GM18520 (cell line): ENCODE data around the gene MLYCD.

Experiments
- ATAC-seq: cut with Tn5 transposase; IDR thresholded peaks from one replicate; pipeline ENCODE4 v1.9.1; 2021; ENCODE audit not compliant: unreplicated experiment

Gene MLYCD

DNA sequence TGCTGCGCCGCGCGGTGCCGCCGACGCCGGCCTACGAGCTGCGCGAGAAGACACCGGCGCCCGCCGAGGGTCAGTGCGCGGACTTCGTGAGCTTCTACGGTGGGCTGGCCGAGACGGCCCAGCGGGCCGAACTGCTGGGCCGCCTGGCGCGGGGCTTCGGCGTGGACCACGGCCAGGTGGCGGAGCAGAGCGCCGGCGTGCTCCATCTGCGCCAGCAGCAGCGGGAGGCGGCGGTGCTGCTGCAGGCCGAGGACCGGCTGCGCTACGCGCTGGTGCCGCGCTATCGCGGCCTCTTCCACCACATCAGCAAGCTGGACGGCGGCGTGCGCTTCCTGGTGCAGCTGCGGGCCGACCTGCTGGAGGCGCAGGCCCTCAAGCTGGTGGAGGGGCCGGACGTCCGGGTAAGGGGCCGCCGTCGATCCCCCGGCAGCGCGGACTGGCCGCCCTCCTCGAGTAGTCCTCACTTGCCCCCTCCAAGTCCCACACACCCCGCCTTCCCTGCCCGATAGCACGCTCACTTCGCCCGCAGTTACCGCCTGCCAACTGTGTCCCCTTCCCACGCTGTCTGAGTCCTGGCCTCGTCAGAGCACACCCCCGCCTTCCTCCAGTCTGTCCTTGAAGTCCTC is 470 bp downstream of the MLYCD start:
- peak; percentile 33 for ATAC-seq

- ATAC-seq, result no peak
These were observed 1.1 kb downstream of the MLYCD start for GRCh38 chr16:83899978-83900377.

DNA sequence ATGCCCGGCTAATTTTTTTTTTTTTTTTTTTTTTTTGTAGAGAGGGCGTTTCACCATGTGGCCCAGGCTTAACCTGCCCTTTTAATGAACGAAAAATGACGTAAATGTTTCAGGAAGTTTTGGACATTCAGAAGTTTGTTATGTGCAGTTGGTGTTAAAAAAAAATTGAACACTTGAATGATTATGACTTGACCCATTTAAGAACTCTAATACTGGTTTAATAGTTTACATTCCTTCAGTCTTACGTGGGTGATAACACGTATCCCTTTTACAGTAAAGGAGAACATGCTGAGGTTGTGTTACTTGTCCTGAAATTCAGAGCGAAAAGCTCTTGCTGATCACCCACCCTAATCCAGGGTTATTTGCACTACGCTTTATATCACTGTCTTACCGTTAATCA is 1.7 kb downstream of the MLYCD start:
- ATAC-seq, result no peak

- ATAC-seq, result no peak
These were observed 2.2 kb downstream of the MLYCD start for GRCh38 chr16:83901101-83901500.

- no peak for ATAC-seq
These were observed 4.8 kb downstream of the MLYCD start for GRCh38 chr16:83903751-83904150.

GRCh38 chr16:83906683-83907082 is 7.8 kb downstream of the MLYCD start:
- ATAC-seq, result no peak

- ATAC-seq, result no peak
These were observed 8.2 kb downstream of the MLYCD start for GRCh38 chr16:83907111-83907510.

DNA sequence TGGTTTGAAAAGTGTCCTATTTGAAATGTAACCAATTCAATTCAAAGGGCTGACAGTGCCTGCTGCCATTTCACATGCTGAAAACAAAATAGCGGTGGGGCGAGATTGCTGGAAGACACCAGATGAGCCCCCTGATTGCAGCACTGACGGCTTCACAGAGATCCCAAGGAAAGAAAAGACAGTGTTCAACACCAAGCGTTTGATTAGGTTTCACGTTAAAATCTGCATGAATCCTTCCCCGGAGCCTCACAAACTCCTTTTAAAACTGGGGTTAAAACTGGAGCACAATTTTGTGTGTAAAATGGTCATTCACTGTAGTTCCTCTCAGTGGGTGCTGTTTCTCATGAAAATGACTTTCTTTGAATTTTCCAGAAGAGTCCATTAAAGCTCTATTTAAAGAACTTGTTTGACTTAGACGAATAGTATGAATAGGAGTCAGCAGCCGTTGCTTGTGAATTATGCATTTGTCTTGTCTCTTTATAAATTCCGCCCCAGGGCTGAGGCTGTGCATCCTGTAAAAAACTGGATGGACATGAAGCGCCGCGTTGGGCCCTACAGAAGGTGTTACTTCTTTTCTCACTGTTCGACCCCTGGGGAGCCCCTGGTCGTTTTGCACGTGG is 8.8 kb downstream of the MLYCD start:
- no peak for ATAC-seq

DNA sequence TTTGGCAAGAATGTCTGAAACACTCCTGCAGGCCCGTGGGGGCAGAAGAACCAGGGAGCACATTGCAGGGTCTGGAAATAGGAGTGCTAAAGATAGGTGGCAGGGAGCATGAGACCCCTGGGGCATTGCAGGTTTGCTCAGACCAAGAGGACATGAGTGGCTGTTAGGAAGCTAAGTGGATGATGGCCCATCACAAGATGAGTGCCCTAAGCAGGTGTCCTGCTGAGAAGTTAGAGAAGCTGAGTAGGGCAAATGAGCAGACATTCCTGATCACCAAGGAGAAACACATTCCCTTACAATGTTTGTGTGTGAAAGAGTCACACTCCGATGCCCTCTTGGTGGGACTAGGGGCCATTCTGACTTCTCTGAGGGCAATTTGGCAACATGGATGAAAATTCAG is 9.9 kb downstream of the MLYCD start:
- ATAC-seq, result no peak

DNA sequence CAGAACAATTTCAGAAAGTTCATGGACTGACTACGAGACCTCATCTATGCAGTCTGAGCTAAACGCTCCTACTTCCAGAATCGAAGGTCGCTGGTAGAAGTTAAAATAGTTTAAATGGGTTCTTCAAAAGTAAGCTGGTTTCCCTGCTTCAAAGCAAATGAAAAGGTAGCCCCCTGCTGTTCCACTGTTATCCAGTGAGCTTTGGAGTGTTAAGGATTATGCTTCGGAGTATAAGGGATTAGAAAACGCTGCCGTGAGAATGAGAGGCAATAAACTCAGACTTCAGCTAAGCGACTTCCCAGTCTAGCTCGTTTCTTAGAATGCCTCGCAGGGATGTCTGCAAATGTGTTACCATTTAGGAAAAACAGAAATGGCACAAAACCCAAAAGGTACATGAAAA is 12.4 kb downstream of the MLYCD start:
- no peak for ATAC-seq

DNA sequence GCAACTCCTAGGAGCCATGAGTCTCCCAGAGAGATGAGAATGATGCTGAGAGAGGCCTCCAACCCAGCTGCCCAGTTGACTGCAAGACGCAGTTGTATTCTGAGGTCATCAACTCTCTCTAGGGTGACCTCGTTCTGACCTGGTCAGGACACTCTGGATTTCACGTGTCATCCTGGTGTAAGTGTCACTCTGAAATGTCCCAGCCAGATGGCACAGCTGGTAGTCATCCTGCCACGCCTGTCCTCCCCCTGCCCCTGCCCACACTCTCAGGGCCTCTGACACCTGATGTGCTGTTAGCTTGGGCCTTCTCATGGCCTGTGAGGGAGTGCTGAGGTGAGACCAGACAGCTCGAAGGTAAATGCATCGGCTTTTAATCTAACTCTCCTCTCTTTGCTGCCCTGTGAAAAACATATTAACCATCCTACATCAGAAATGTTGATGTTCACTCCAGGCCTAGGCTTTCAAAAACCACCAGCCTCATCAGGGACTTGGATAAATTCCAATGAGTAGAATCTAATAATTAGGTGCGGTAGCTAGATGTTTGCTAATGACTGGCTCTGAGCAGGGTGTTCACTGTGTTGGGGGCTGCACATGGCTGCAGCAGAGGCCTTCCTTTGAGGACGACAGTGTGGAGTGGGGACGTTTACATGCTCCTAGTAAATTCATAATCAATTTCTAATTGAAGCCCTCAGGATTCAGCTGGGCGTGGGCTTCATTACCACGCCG is 13.8 kb downstream of the MLYCD start:
- ATAC-seq, result no peak

DNA sequence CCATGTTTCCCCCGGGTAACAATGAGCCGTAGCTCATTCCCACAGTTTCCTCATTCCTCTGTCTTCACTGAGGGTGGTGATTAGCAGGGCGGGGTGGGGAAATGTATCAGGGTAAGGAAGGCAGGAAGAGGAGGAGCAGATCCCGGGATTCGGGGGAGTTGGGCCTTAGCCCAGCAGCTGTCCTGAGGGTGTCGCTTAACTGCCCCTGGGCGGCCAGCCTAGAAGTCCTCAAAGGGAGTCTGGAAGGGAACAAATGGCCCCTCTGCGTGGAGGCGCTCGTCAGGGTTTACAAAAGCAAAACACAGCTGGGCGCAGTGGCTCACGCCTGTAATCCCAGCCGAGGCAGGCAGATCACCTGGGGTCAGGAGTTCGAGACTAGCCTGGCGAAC is 14.3 kb downstream of the MLYCD start:
- no peak for ATAC-seq

DNA sequence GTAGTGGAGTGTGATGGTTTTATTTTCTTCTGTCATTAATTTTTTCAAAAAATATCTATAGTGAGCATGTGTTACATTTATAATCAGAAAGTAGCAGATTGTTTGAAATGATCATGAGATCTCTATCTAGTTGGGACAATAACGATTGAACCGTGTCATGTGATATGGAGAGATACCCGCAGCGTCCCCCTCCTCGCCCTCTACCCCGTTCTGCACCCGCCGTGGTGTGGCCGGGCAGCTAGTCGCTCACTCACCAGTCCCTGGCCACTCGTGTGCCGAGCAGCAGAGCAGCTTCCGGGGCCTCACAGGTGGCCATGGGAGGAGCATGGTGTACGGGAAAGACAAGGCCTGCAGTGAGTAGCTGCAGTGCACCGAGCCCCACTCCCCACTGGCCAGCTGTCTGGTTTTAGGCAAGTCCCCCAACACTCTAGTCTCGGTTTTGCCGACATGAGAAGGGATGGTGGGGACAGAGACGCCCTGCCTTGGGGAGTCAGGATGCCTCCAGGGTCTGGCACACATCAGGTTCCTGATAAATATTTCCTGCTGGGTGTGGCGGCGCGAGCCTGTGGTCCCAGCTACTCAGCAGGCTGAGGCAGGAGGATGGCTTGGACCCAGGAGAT is 15.3 kb downstream of the MLYCD start:
- no peak for ATAC-seq

GRCh38 chr16:83915081-83915480 is 16.2 kb downstream of the MLYCD start:
- ATAC-seq, result no peak

DNA sequence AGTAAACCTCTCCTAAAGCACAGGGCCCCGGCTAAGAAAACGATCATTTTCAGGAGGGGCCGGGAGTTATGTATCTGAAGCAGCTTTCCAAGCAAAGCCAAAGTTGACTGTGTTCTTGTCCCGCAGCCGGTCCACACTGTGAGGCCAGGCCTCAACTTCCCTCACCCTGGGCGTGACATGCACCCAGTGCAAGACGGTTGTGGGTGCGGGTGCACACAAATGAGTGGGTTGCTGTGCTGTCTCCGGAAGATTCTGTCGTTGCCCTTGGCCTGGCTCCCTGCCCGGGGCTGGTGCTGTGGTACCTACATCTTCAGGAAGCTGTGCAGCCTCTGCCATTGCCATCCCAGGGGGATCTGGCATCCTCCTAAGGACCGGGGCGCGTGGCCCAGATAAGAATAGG is 16.6 kb downstream of the MLYCD start:
- no peak for ATAC-seq

GRCh38 chr16:83917152-83918120 is 18.5 kb downstream of the MLYCD start:
- no peak for ATAC-seq

DNA sequence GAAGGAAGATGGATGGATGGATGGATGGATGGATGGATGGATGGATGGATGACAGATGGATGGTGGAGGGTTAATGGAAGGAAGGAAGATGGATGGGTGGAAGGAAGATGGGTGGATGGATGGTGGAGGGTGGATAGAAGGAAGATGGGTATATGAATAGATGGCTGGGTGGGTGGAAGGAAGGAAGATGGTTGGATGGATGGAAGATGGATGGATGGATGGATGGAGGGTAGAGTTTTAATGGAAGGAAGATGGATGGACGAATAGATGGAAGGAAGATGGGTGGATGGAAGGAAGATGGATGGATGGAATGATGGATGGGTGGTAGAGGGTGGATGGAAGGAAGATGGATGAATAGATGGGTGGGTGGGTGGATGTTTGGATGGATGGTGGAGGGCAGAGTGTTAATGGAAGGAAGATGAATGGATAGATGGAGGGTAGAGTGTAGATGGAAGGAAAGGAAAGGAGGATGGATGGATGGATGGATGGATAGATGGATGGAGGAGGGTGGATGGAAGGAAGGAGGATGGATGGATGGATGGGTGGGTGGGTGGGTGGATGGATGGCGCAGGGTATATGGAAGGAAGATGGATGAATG is 22.1 kb downstream of the MLYCD start:
- ATAC-seq, result no peak

DNA sequence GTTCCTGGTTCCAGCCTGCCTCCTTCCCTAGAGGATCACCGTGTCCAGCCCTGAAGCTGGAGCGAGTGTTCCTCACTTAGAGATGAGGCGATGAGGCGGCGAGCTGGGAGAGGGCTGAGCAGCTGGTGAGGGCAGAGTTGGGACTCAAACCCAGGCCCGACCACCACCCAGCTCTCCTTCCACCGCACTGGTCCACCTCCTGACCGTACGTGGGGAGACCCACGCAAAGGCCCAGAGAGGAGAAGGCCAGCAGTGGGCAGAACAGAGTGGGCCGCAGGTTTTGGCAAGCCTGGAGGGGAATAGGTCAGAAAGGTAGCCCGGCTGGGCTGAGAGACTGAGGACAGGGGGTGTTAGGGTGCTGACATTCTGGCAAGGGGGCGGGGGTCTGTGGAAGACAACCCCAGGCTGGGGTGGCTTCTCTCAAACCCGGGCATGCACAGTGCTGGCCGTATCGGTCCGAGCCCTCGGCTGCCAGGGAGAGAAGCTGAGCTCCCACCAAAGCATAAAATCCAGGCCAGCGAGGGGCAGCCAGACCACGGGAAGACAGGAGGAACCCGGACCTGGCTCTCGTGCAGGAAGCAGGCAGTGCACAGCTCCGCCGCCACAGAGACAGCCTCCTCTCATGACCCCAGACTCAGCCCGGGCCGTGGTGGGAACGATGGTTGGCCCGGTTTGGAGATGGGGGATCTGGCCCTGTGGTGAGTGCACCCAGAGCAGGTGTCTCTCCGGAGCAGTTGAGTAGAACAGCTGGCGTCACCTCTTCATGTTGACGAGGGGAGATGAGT is 24.9 kb downstream of the MLYCD start:
- ATAC-seq, result no peak

DNA sequence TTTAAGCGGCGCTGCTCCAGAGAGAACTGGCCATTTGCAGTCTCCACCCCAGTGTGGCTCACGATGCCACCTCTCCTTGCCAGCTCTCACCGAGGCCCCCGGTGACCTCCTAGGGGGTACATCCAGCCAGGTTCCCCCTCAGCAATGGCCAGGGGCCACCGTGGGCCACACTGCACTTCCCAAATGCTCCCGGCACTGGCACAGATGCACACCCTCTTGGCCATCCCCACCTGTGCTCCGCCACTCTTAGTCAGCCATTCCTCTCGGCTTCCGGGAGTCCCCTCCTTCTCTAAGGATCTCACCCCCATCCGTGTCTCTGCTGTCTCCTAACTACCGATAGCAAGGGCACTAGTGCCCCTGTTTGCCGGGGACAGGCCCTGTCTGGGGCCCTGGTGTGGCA is 25.8 kb downstream of the MLYCD start:
- no peak for ATAC-seq
